Measurements from ENCODE around the gene MKLN1. TPM values are rescaled to one million over a fixed set of nuclear protein-coding genes. Genes with fewer than 3 reads are reported as not detected.

Gene MKLN1
- polyA plus RNA-seq, 1 donor from 2014 or later, result 15.9 TPM

DNA sequence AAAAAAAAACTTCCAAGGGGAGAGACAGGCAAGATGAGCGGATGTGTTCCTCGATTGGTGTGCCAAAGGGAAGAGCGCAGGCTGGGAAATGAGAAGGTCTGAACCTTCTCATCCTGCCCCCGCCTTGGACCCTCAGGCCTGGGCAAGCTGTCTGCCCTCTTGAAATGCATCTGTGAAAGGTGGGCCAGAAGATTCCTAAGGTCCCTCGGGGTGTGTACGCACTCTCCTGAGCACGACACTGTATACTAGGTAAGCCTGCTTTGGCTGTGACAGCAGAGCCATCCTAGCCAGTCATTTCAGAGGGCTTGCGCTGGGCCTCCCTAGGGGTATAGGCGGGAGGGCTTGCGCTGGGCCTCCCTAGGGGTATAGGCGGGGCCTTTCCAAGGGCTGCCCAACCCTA is 201.9 kb downstream of the MKLN1 start:
- H4K20me1 ChIP-seq (ENCODE audit: insufficient read depth), result no peaks in the 10 kb centered on the region
- no peak for TF ChIP-seq SMC3 (conservative IDR thresholded peaks at IDR 0.05; ENCODE audit: poor library complexity)
- no peak for TF ChIP-seq RAD21 (conservative IDR thresholded peaks at IDR 0.05)
- TF ChIP-seq, protein P1, sequence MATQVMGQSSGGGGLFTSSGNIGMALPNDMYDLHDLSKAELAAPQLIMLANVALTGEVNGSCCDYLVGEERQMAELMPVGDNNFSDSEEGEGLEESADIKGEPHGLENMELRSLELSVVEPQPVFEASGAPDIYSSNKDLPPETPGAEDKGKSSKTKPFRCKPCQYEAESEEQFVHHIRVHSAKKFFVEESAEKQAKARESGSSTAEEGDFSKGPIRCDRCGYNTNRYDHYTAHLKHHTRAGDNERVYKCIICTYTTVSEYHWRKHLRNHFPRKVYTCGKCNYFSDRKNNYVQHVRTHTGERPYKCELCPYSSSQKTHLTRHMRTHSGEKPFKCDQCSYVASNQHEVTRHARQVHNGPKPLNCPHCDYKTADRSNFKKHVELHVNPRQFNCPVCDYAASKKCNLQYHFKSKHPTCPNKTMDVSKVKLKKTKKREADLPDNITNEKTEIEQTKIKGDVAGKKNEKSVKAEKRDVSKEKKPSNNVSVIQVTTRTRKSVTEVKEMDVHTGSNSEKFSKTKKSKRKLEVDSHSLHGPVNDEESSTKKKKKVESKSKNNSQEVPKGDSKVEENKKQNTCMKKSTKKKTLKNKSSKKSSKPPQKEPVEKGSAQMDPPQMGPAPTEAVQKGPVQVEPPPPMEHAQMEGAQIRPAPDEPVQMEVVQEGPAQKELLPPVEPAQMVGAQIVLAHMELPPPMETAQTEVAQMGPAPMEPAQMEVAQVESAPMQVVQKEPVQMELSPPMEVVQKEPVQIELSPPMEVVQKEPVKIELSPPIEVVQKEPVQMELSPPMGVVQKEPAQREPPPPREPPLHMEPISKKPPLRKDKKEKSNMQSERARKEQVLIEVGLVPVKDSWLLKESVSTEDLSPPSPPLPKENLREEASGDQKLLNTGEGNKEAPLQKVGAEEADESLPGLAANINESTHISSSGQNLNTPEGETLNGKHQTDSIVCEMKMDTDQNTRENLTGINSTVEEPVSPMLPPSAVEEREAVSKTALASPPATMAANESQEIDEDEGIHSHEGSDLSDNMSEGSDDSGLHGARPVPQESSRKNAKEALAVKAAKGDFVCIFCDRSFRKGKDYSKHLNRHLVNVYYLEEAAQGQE (IDR thresholded peaks at IDR 0.05; ENCODE audit: borderline replicate concordance), result no peak
- no peak for TF ChIP-seq POLR2AphosphoS5 (IDR thresholded peaks at IDR 0.05)
- TF ChIP-seq EZH2 (IDR thresholded peaks at IDR 0.05; ENCODE audit: borderline replicate concordance, insufficient read depth, low read length, poor library complexity, severe bottlenecking), result no peak
- no peak for TF ChIP-seq EP300 (conservative IDR thresholded peaks at IDR 0.05; ENCODE audit: poor library complexity, severe bottlenecking)
- no peaks in the 10 kb centered on the region for H3F3A ChIP-seq (ENCODE audit: insufficient read depth, low read length, poor library complexity, severe bottlenecking)
- no peak overlapping the region for H3K4me2 ChIP-seq (ENCODE audit: low read length)
- no peak overlapping the region for H3K27ac ChIP-seq (ENCODE audit: low read length)
- H3K9me3 ChIP-seq (ENCODE audit: low read length), result no peaks in the 10 kb centered on the region
- no peaks in the 10 kb centered on the region for H3K36me3 ChIP-seq (ENCODE audit: insufficient read depth, low read length)
- no peak overlapping the region for H3K9ac ChIP-seq (ENCODE audit: low read length)
- no peak overlapping the region for H3K4me3 ChIP-seq (ENCODE audit: low read length)
- no peaks in the 10 kb centered on the region for H3K79me2 ChIP-seq (replicated peaks; ENCODE audit: insufficient read depth, low read length)
- H2AFZ ChIP-seq (ENCODE audit: low read depth, low read length), result no peak overlapping the region
- H3K9me2 ChIP-seq (ENCODE audit: insufficient read depth, low read length), result no peaks in the 10 kb centered on the region
- no peaks in the 10 kb centered on the region for H3K27me3 ChIP-seq (ENCODE audit: insufficient read depth, low read depth, low read length)

DNA sequence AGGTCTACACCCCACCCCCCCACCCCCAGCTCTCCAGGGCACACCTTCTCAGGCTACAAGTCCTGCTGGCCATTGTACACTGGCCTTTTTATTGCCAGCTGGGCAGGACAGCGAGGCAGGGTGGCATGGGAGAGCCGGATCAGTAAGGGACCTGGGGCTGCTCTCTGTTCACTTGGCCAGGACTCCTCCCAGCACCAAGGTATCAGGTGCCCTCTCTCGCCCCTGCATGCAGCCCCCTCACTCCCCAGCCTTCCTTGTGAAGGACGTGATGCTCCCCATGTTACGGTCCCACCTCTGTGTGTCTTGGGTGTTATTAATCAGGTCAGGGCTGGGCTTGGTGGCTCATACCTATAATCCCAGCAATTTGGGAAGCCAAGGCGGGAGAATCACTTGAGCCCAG is 202.5 kb downstream of the MKLN1 start:
- H2AFZ ChIP-seq (ENCODE audit: low read depth, low read length), result no peak overlapping the region
- no peak overlapping the region for H3K4me2 ChIP-seq (ENCODE audit: low read length)
- H3K9me3 ChIP-seq (ENCODE audit: low read length), result no peaks in the 10 kb centered on the region
- no peaks in the 10 kb centered on the region for H3K9me2 ChIP-seq (ENCODE audit: insufficient read depth, low read length)
- H4K20me1 ChIP-seq (ENCODE audit: insufficient read depth), result no peaks in the 10 kb centered on the region
- TF ChIP-seq, protein P2, sequence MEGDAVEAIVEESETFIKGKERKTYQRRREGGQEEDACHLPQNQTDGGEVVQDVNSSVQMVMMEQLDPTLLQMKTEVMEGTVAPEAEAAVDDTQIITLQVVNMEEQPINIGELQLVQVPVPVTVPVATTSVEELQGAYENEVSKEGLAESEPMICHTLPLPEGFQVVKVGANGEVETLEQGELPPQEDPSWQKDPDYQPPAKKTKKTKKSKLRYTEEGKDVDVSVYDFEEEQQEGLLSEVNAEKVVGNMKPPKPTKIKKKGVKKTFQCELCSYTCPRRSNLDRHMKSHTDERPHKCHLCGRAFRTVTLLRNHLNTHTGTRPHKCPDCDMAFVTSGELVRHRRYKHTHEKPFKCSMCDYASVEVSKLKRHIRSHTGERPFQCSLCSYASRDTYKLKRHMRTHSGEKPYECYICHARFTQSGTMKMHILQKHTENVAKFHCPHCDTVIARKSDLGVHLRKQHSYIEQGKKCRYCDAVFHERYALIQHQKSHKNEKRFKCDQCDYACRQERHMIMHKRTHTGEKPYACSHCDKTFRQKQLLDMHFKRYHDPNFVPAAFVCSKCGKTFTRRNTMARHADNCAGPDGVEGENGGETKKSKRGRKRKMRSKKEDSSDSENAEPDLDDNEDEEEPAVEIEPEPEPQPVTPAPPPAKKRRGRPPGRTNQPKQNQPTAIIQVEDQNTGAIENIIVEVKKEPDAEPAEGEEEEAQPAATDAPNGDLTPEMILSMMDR (IDR thresholded peaks at IDR 0.05; ENCODE audit: poor library complexity, severe bottlenecking), result no peak
- TF ChIP-seq SMC3 (conservative IDR thresholded peaks at IDR 0.05; ENCODE audit: poor library complexity) (no peak), RAD21 (conservative IDR thresholded peaks at IDR 0.05) (no peak), EP300 (conservative IDR thresholded peaks at IDR 0.05; ENCODE audit: poor library complexity, severe bottlenecking) (no peak), MXI1 (conservative IDR thresholded peaks at IDR 0.05; ENCODE audit: poor library complexity, severe bottlenecking) (no peak), POLR2AphosphoS5 (IDR thresholded peaks at IDR 0.05) (no peak), EZH2 (IDR thresholded peaks at IDR 0.05; ENCODE audit: borderline replicate concordance, insufficient read depth, low read length, poor library complexity, severe bottlenecking) (no peak), TAF1 (IDR thresholded peaks at IDR 0.05; ENCODE audit: low read depth) (no peak)
- TF ChIP-seq, protein P1 (IDR thresholded peaks at IDR 0.05; ENCODE audit: borderline replicate concordance), result no peak
- H3K4me3 ChIP-seq (ENCODE audit: low read length), result no peak overlapping the region
- H3K27ac ChIP-seq (ENCODE audit: low read length), result no peak overlapping the region
- H3K9ac ChIP-seq (ENCODE audit: low read length), result no peak overlapping the region
- H3K27me3 ChIP-seq (ENCODE audit: insufficient read depth, low read depth, low read length), result no peaks in the 10 kb centered on the region
- H3K79me2 ChIP-seq (replicated peaks; ENCODE audit: insufficient read depth, low read length), result no peaks in the 10 kb centered on the region
- no peaks in the 10 kb centered on the region for H3K36me3 ChIP-seq (ENCODE audit: insufficient read depth, low read length)
- H3F3A ChIP-seq (ENCODE audit: insufficient read depth, low read length, poor library complexity, severe bottlenecking), result no peaks in the 10 kb centered on the region
